GM06990 (cell line): ENCODE measurements around the gene PHPT1.

ENCODE experiments used
- DNase-seq: peaks from one replicate; pipeline ENCODE4 v3.0.0-alpha.2; 2011; ENCODE audit not compliant: insufficient read length; ENCODE audit errors: extremely low read depth
- H3K27me3 ChIP-seq: replicated peaks from 2 replicates; pipeline ENCODE4 v1.6.0; 2011; ENCODE audit warnings: low read length; ENCODE audit not compliant: control insufficient read depth, insufficient read depth
- H3K36me3 ChIP-seq: 2 replicates; pipeline ENCODE4 v1.5.1; 2011; ENCODE audit warnings: low read length; ENCODE audit not compliant: control insufficient read depth, insufficient read depth
- H3K4me3 ChIP-seq: replicated peaks from 2 replicates; pipeline ENCODE4 v1.5.1; 2011; ENCODE audit warnings: low read depth, mild to moderate bottlenecking, control low read depth, low read length
- TF ChIP-seq, protein P1 (sequence below): IDR thresholded peaks from 2 replicates; pipeline ENCODE4 v1.5.1; 2011; ENCODE audit warnings: low read length, control low read depth, mild to moderate bottlenecking, inconsistent platforms; ENCODE audit not compliant: insufficient read depth, poor library complexity, severe bottlenecking

The PHPT1 gene

DNA sequence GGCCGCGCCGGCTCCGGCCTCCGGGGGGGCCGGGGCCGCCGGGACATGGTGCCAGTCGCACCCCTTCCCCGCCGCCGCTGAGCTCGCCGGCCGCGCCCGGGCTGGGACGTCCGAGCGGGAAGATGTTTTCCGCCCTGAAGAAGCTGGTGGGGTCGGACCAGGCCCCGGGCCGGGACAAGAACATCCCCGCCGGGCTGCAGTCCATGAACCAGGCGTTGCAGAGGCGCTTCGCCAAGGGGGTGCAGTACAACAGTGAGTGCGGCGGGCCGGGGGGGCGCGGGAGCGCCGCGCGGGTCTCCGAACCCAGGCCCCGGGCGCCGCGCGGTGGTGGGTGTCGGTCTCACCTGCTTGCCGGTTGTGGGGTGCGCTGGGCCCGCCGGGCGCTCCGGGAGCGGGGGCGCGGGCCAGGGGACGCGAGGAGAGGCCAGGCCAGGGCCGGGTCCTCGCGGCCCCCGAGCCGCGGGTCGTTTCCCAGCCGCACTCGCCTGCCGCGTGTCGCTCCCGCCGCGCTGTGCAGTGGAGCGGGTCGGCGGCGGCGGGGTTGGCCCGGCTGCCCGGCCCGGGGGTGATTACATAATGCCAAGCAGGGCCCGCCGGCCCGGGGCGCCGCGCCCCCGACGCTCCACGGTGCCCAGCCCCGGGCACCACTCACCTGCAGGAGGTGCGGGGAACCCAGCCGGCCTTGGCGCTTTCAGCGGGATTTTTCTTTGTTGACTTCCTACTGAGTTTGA lies 41.0 kb upstream of the PHPT1 start:
- H3K36me3 ChIP-seq: peaks cover 4% of the 10 kb centered on the region
- H3K27me3 ChIP-seq: no peaks in the 10 kb centered on the region
- TF ChIP-seq, protein P1, sequence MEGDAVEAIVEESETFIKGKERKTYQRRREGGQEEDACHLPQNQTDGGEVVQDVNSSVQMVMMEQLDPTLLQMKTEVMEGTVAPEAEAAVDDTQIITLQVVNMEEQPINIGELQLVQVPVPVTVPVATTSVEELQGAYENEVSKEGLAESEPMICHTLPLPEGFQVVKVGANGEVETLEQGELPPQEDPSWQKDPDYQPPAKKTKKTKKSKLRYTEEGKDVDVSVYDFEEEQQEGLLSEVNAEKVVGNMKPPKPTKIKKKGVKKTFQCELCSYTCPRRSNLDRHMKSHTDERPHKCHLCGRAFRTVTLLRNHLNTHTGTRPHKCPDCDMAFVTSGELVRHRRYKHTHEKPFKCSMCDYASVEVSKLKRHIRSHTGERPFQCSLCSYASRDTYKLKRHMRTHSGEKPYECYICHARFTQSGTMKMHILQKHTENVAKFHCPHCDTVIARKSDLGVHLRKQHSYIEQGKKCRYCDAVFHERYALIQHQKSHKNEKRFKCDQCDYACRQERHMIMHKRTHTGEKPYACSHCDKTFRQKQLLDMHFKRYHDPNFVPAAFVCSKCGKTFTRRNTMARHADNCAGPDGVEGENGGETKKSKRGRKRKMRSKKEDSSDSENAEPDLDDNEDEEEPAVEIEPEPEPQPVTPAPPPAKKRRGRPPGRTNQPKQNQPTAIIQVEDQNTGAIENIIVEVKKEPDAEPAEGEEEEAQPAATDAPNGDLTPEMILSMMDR: no peak
- peak overlapping the region; percentile 91 for H3K4me3 ChIP-seq
- DNase-seq: peak; percentile 69

DNA sequence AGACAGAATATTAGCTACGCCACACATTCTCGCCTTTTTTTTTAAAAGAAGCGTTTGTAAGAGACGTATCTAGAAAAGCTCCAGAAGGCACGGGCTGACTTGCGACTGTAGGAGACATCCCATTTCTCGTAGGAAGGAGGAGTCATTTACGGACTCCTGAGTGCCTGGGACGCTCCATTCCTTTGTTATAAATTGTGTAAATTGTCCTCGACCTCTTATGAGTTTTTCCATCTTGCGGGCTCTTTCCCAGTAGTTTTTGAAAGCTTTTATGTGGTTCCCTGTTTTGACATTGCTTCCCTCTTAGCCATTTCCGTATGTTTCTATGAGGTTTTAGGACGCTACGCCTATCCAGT lies 40.4 kb upstream of the PHPT1 start:
- Histone ChIP-seq H3K4me3 (peak overlapping the region; percentile 91), H3K27me3 (no peaks in the 10 kb centered on the region), H3K36me3 (peaks cover 4% of the 10 kb centered on the region)
- TF ChIP-seq, protein P1: no peak
- DNase-seq: no peak

DNA sequence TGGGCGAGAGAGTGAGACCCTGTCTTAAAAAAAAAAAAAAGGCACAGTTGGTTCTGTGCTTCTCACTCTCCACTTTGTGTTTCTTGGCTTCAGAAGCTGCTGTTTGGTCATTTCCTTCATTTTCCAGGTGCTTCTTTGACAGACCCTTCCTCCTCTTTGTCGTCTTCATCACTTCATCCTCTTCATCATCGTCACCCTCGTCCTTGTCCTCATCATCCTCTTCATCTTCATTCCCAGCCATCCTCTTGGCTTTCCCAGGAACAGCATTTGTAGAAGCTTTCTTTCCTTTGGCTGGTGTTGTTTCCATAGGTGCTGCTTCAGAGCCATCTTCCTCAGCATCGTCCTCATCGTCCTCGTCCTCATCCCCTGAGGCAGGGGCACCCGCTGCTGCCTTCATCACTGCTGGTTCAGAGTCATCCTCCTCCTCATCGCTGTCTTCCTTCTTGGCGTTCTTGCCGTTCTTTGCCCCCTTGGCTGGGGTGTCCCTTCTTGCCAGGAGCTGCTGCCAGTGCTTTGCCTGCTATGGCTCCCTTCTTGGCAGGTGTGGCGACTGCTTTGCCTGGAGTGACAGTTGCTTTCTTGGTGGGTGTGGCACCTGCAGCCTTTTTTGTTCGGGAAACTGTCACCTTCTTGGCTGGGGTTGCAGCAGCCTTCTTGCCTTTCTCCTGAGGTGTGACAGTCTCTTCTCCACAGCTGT lies 34.3 kb upstream of the PHPT1 start:
- TF ChIP-seq, protein P1: no peak
- no peak for DNase-seq
- Histone ChIP-seq H3K4me3 (no peak overlapping the region), H3K27me3 (no peaks in the 10 kb centered on the region), H3K36me3 (peaks cover 8% of the 10 kb centered on the region)

DNA sequence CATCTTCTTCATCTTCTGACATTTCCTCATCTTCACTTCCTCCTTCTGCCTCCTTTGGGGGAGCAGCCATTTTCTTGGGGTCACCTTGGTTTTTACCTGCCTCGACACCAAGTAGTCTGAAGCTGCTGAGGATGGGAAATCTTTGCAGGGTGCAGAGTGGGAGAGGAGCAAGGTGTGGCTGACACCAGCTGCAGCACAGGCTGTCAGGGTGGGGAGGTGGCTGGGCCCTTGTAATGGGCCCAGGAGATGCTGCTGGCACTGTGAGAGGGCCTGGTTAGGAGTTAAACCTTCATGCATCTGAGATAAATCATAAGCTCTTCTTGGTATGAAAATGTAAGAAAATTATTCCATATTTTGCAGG lies 33.8 kb upstream of the PHPT1 start:
- Histone ChIP-seq H3K27me3 (no peaks in the 10 kb centered on the region), H3K4me3 (no peak overlapping the region), H3K36me3 (peaks cover 8% of the 10 kb centered on the region)
- TF ChIP-seq, protein P1: no peak
- DNase-seq: no peak

DNA sequence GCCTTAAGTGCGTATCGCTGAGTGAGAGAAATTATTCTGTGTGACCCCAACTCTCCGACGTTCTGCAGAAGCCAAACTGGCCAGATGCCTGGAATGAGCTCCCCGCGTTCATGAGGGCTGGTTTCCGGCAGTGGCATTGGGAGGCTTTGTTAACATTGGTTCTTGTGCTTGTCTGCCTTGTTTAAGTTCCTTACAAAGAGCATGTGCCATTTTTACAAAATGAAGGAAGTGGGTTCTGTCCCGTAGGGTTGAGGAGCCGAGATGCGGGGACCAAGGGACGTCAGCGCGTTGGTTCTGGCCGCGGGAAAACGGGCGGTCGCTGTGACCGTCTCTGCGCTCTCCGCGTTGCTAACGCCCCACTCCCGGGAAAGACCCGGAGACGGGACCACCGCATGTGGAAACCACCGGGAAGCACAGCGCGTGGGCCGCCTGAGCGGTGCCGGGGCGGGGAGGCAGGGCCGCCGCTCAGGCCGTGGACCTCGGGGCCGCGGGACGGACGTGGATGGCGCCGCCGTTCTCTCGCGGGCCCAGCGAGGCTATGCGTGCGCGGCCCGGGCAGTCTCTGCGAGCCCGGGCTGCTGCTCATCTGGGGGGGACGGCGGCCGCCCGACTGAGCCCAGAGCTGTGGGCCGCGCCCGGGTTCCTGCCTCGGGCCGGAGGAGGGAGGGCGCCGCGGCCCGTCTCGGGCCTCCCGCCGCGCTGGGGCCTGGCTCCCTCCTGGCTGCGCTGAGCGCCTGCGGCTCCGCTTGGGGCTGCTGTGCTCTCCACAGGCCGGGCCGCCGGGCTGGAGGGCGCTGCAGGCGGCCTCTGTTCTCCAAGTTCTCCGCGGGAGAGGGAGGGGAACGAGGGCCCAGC lies 28.0 kb upstream of the PHPT1 start:
- Histone ChIP-seq H3K36me3 (peaks cover 6% of the 10 kb centered on the region), H3K27me3 (no peaks in the 10 kb centered on the region), H3K4me3 (no peak overlapping the region)
- DNase-seq: no peak
- TF ChIP-seq, protein P1: no peak
